Measurements from ENCODE around the gene FSTL4.

The FSTL4 gene

GRCh38 chr5:133278317-133278716, 334.0 kb downstream of the FSTL4 start:
- no peak for DNase-seq

GRCh38 chr5:133277744-133278143, 334.6 kb downstream of the FSTL4 start:
- DNase-seq = no peak

GRCh38 chr5:133276171-133276570, 336.2 kb downstream of the FSTL4 start:
- no peak for DNase-seq

- DNase-seq = no peak
Observed at GRCh38 chr5:133275631-133276030, 336.7 kb downstream of the FSTL4 start.

- peak in 1 of 2 experiments; percentile 8 for DNase-seq
Observed at GRCh38 chr5:133274597-133274935, 337.8 kb downstream of the FSTL4 start.

- no peak for DNase-seq
Observed at GRCh38 chr5:133273661-133274596, 338.4 kb downstream of the FSTL4 start.

- no peak for DNase-seq
Observed at GRCh38 chr5:133272345-133272744, 340.0 kb downstream of the FSTL4 start.

GRCh38 chr5:133271606-133272005, 340.7 kb downstream of the FSTL4 start:
- DNase-seq = no peak

GRCh38 chr5:133269691-133270090, 342.6 kb downstream of the FSTL4 start:
- no peak for DNase-seq

GRCh38 chr5:133267601-133268000, 344.7 kb downstream of the FSTL4 start:
- no peak for DNase-seq

- DNase-seq = no peak
Observed at GRCh38 chr5:133266966-133267365, 345.4 kb downstream of the FSTL4 start.

- no peak for DNase-seq
Observed at GRCh38 chr5:133266527-133266878, 345.8 kb downstream of the FSTL4 start.

GRCh38 chr5:133265720-133266526, 346.4 kb downstream of the FSTL4 start:
- no peak for DNase-seq

GRCh38 chr5:133265257-133265656, 347.1 kb downstream of the FSTL4 start:
- no peak for DNase-seq

- DNase-seq = no peak
Observed at GRCh38 chr5:133262690-133263089, 349.7 kb downstream of the FSTL4 start.

GRCh38 chr5:133261993-133262392, 350.3 kb downstream of the FSTL4 start:
- no peak for DNase-seq

- no peak for DNase-seq
Observed at GRCh38 chr5:133260715-133261114, 351.6 kb downstream of the FSTL4 start.

GRCh38 chr5:133259199-133259997, 352.9 kb downstream of the FSTL4 start:
- no peak for DNase-seq

- DNase-seq = no peak
Observed at GRCh38 chr5:133257977-133258376, 354.4 kb downstream of the FSTL4 start.

GRCh38 chr5:133256276-133256675, 356.1 kb downstream of the FSTL4 start:
- DNase-seq = peak in 1 of 2 experiments; percentile 10

GRCh38 chr5:133254803-133255202, 357.5 kb downstream of the FSTL4 start:
- DNase-seq = no peak

GRCh38 chr5:133253671-133254070, 358.7 kb downstream of the FSTL4 start:
- no peak for DNase-seq

GRCh38 chr5:133253070-133253469, 359.3 kb downstream of the FSTL4 start:
- DNase-seq = peak in 1 of 2 experiments; percentile 53

All from NCI-H2081 (cell line).